Fibroblast of mammary gland (primary cell): ENCODE results near the gene SKIC8.

Source experiments
- DNase-seq: peaks from one replicate; pipeline ENCODE4 v3.0.0-alpha.2; 2010; ENCODE audit warnings: low read depth
- H3K4me3 ChIP-seq: 2 replicates; pipeline ENCODE4 v1.5.1; 2011; ENCODE audit warnings: low read depth, mild to moderate bottlenecking, low read length, moderate library complexity; ENCODE audit not compliant: control insufficient read depth
- CTCF ChIP-seq: conservative IDR thresholded peaks from 2 replicates; pipeline ENCODE4 v1.5.1; 2011; ENCODE audit warnings: low read depth, low read length, inconsistent platforms; ENCODE audit not compliant: control insufficient read depth, insufficient read depth

Gene SKIC8

GRCh38 chr15:78266806-78267205 lies 32.6 kb downstream of the SKIC8 start:
- DNase-seq = no peak
- H3K4me3 ChIP-seq = no peak overlapping the region
- no peak for TF ChIP-seq CTCF

- no peak overlapping the region for H3K4me3 ChIP-seq
- no peak for TF ChIP-seq CTCF
- DNase-seq = no peak
These were observed 33.2 kb downstream of the SKIC8 start for GRCh38 chr15:78266229-78266628.

- TF ChIP-seq CTCF = no peak
- no peak overlapping the region for H3K4me3 ChIP-seq
- DNase-seq = peak; percentile 55
These were observed 33.6 kb downstream of the SKIC8 start for GRCh38 chr15:78265752-78266224.

- H3K4me3 ChIP-seq = peak overlapping the region; percentile 46
- no peak for DNase-seq
- TF ChIP-seq CTCF = no peak
These were observed 34.3 kb downstream of the SKIC8 start for GRCh38 chr15:78265137-78265460.

- DNase-seq = peak; percentile 37
- no peak for TF ChIP-seq CTCF
- H3K4me3 ChIP-seq = peak within 1 kb of the TSS; percentile 46
These were observed 34.9 kb downstream of the SKIC8 start, which contains the start of gene DNAJA4 for GRCh38 chr15:78264304-78265136. DNAJA4 (plus strand) TSS chr15:78264562; CDS start chr15:78264764, 202 bp downstream.

GRCh38 chr15:78263907-78264303 lies 35.5 kb downstream of the SKIC8 start:
- peak overlapping the region; percentile 9 for H3K4me3 ChIP-seq
- no peak for DNase-seq
- no peak for TF ChIP-seq CTCF
